Lower lobe of right lung (tissue), 2 donors: ENCODE data around the gene FAM78A. TPM values are rescaled to one million over a fixed set of nuclear protein-coding genes. Genes with fewer than 3 reads are reported as not detected.

Experiments
- ATAC-seq, 2 donors: fragments of 200-7000 bp; cut with Tn5 transposase; one replicate each; pipeline ENCODE4 v1.9.1; 2020 to 2022; ENCODE audit warnings: mild to moderate bottlenecking in 2 of 2, moderate library complexity in 2 of 2
- DNase-seq: peaks from one replicate; pipeline ENCODE4 v3.0.0-alpha.2; 2020
- H3K27ac ChIP-seq: fragments of 200-600 bp; one replicate; pipeline ENCODE4 v1.8.0; 2022
- H3K27me3 ChIP-seq: fragments of 200-600 bp; one replicate; pipeline ENCODE4 v1.8.0; 2022; ENCODE audit warnings: low read depth
- H3K36me3 ChIP-seq: fragments of 200-600 bp; one replicate; pipeline ENCODE4 v1.8.0; 2022; ENCODE audit warnings: mild to moderate bottlenecking
- H3K4me1 ChIP-seq: fragments of 200-600 bp; one replicate; pipeline ENCODE4 v1.8.0; 2022
- H3K4me3 ChIP-seq: fragments of 200-600 bp; one replicate; pipeline ENCODE4 v1.8.0; 2022; ENCODE audit warnings: mild to moderate bottlenecking
- H3K9me3 ChIP-seq: fragments of 200-600 bp; one replicate; pipeline ENCODE4 v1.8.0; 2022
- intact Hi-C: fragments of 100-400 bp; cut with DNase I; formaldehyde crosslinking; loops from one replicate; pipeline ENCODE4 v1.11.0; 2022
- total RNA-seq: library from RNA; stranded (reverse); fragmentation: NEBNext Ultra II Directional; extraction: Animal tissue kit (Norgen Biotek cat#: 25700); gene quantifications from one replicate; pipeline ENCODE4 v1.2.1, GENCODE V29; 2021
- TF ChIP-seq, protein P1 (sequence below): fragments of 200-600 bp; IDR thresholded peaks from one replicate; pipeline ENCODE4 v1.8.0; 2022; ENCODE audit warnings: antibody characterized with exemption, mild to moderate bottlenecking
- donor health status: DM: no; HTN: yes; CAD: no; lungs with severe emphysema.

Gene FAM78A
- total RNA-seq, 1 donor from 2014 or later, result 18.3 TPM

DNA sequence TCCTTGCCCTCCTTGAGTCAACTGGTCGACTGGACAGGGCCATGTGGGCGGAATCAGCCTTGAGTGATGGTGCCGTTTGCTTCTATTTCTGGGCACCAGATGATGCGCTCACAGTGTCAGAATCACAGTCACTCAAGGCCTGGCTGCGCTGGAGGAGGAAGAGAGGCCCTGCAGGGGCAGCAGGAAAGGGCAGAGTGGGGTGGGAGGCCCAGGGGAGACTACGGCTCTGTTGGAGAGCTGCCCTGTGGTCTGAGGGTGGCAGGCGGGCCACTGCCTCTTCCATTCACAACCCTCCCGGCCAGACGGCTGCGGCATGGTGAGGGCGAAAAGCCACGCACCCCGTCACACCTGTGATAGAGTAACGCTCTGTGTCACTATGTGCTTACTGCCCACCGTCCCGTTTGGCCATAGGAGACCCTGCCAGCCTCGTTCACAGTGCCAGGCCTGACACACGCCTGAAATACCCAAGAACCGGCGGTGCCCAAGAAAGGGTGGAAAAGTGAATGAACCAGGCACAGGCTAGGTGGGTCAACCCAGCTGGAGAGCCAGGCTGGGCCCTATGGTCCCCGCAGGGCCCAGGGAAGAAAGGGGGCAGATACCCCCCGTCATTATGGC is 23.1 kb upstream of the FAM78A start:
- no peak for DNase-seq

DNA sequence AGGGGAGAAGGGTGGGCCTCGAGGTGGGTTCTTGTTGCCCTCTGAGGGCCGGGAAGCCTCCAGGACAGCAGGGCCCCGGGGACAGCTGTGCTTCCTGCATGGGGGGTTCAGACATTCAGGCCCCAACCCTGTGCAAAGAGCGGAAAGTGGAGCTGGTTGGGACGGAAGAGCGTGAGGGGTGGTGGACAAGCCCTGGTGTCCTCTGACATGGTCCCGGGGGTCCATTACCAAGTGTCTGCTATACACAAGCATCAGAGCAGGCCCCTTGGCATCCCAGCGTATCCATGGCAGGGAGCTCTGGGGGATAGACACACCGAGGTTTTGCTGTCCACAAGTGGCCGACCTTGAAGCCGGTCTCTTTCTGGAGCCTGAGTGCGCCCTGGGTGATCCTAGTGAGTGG is 22.5 kb upstream of the FAM78A start:
- Histone ChIP-seq H3K27ac (no peak overlapping the region), H3K4me1 (no peaks in the 10 kb centered on the region), H3K27me3 (no peaks in the 10 kb centered on the region), H3K9me3 (no peaks in the 10 kb centered on the region), H3K36me3 (no peaks in the 10 kb centered on the region), H3K4me3 (no peak overlapping the region)
- no peak for DNase-seq
- intact Hi-C loops, result no loop called here
- ATAC-seq, result no peak
- TF ChIP-seq, protein P1, sequence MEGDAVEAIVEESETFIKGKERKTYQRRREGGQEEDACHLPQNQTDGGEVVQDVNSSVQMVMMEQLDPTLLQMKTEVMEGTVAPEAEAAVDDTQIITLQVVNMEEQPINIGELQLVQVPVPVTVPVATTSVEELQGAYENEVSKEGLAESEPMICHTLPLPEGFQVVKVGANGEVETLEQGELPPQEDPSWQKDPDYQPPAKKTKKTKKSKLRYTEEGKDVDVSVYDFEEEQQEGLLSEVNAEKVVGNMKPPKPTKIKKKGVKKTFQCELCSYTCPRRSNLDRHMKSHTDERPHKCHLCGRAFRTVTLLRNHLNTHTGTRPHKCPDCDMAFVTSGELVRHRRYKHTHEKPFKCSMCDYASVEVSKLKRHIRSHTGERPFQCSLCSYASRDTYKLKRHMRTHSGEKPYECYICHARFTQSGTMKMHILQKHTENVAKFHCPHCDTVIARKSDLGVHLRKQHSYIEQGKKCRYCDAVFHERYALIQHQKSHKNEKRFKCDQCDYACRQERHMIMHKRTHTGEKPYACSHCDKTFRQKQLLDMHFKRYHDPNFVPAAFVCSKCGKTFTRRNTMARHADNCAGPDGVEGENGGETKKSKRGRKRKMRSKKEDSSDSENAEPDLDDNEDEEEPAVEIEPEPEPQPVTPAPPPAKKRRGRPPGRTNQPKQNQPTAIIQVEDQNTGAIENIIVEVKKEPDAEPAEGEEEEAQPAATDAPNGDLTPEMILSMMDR, result no peak

More for the DNA sequence above, 23.1 kb upstream of the FAM78A start:
- intact Hi-C loops, result no loop called here
- Histone ChIP-seq H3K4me3 (no peak overlapping the region), H3K9me3 (no peaks in the 10 kb centered on the region), H3K27me3 (no peaks in the 10 kb centered on the region), H3K36me3 (no peaks in the 10 kb centered on the region), H3K4me1 (no peaks in the 10 kb centered on the region), H3K27ac (no peak overlapping the region)
- TF ChIP-seq, protein P1, result no peak
- ATAC-seq, result no peak

DNA sequence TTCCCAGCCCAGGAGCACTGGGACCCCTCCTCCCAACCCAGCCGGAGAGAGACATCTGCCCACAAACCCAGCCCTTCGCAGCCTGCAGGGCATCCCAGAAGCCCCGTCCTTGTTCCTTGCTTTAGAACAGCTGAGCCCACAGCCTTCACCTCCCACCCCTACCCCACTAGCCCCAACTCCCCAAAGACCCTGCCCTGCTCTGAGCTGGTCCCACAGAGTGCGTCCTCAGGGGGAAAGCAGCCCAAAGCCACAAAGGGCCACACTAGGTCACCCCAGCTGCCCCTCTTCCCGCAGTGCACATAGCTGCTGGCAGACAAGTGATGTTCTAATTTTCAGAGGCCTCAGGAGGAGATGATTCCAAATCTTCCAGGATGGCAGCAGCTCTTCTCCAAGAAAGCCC is 22.0 kb upstream of the FAM78A start:
- no peak overlapping the region for H3K27ac ChIP-seq
- no peaks in the 10 kb centered on the region for H3K4me1 ChIP-seq
- H3K4me3 ChIP-seq, result no peak overlapping the region
- ATAC-seq (no peak), DNase-seq (no peak)
- H3K36me3 ChIP-seq, result no peaks in the 10 kb centered on the region
- intact Hi-C loops, result no loop called here
- TF ChIP-seq, protein P1, result no peak
- no peaks in the 10 kb centered on the region for H3K9me3 ChIP-seq
- no peaks in the 10 kb centered on the region for H3K27me3 ChIP-seq

DNA sequence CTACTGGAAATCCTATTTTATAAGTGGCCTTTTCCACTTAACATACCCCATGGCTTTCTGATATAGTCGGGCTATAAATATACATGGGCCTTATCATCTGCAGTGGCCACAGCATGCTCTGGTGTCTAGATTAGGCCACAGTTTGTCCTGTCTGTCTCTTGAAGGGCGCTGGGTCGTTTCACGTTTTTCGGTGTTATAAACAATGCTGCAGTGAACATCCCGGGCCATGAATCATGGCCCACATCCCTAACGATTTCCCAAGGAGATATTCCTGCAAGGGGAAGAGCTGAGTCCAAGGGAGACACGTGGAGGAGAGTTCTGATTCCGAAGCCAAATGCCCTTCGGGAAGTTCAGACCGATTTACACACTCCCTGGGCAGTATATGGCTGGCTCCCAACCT is 21.6 kb upstream of the FAM78A start:
- ATAC-seq, result no peak

DNA sequence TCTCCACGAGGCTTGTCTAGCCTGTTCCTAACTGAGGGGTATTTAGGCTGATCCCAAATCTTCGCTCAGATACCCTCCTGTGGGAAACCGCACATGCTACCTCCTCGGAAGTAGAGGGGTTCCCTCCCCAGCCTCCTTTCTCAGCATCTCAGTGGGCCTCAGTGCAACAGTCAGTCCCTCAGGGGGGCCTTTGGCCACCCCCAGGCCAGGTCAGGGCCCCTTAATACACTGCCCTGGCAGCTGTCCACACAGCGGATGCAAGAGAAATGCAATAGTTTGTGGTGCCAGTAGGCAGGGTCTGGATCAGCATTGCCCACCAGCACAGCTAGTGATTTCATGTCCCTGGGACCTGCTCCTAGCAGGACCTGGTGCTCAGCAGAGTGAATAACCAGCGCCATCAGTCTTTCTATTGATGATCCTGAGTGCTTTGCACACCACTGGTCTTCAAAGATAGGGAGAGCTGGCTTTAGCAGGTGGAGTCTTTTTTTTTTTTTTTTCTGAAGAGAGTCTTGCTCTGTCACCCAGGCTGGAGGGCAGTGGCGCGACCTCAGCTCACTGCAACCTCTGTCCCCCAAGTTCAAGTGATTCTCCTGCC is 20.7 kb upstream of the FAM78A start:
- no peak overlapping the region for H3K27ac ChIP-seq
- H3K27me3 ChIP-seq, result no peaks in the 10 kb centered on the region
- TF ChIP-seq, protein P1, result no peak
- no peak for DNase-seq
- H3K4me1 ChIP-seq, result no peaks in the 10 kb centered on the region
- H3K4me3 ChIP-seq, result no peak overlapping the region
- no peak for ATAC-seq
- H3K9me3 ChIP-seq, result no peaks in the 10 kb centered on the region
- no peaks in the 10 kb centered on the region for H3K36me3 ChIP-seq
- intact Hi-C loops, result no loop called here

More for the DNA sequence above, 21.6 kb upstream of the FAM78A start:
- Histone ChIP-seq H3K9me3 (no peaks in the 10 kb centered on the region), H3K4me1 (no peaks in the 10 kb centered on the region), H3K27ac (no peak overlapping the region), H3K36me3 (no peaks in the 10 kb centered on the region), H3K27me3 (no peaks in the 10 kb centered on the region), H3K4me3 (no peak overlapping the region)
- TF ChIP-seq, protein P1, result no peak
- intact Hi-C loops, result no loop called here
- no peak for DNase-seq
